Activated T-cell treated with anti-CD3 and anti-CD28 coated beads for 4 hours (primary cell): ENCODE measurements around the gene ACER2.

Experiments
- DNase-seq: peaks from one replicate; pipeline ENCODE4 v3.0.0-alpha.2; 2020

The ACER2 gene

DNA sequence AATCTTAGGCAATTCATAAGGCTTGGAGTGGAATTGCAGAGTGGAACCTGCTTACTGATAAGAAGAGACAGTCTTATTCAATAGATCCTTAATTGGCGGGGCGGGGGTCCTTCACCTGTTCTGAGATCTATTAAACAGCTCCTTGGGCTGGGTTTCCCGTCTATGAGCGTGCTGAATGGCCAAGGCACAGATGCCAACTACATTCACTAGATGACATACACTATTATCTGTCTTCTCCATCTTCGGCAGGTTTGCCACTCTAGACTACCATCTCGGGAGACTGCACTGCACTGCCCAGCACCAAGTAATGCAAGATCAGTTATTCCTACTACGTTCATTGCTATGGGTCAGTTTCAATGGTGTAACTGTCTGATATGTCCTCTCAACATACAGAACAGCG is 81.5 kb downstream of the ACER2 start:
- no peak for DNase-seq

DNA sequence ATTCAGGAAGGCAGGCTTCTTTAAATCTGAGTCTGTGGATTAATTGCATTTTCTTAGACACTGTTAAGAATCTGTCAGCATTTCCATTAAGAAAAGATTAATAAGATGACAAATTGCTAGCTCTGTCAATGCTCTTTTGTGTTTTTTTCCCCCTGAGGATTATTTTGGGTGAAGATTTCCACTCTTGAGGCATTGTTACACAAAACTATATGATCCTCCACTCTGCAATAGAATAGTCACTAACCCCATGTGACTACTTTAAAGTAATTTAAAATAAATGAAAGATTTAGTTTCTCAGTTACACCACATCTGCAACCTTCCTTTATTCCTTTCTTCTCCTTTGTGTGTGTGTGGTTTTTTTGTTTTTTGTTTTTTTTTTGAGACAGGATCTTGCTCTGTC is 82.0 kb downstream of the ACER2 start:
- DNase-seq, result no peak

- DNase-seq, result no peak
Observed at GRCh38 chr9:19492775-19493173, 84.0 kb downstream of the ACER2 start.

DNA sequence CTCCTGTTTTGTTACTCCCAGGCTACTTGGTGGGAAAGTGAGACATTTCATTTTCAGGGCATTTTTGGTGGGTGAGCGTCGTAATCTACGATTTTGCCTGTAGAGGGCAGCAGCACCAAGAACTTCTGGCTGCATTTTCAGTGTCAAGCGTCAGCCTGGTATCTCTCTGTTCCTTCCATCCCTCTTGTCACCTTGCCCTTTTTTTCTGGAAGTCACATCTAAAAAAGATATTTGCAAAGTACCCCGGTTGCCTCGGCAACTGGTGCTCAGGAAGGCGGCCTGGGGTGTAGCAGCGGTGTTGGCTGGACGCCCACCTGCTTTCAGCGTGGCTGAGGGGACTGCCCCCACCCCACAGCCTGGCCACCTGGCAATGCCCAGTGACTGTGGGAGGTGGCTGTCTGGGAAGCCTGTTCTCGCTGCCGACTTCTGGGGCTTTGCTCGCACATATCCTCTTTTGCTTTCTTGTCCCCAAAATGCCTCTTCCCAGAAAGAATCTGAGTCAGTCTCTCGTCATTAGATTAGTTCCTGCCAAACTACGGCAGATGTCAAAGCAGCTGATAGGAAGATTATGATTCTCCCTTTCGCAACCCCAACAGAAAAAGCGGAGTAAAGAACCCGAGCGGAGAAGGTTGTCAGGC is 84.5 kb downstream of the ACER2 start:
- DNase-seq, result peak; percentile 11

DNA sequence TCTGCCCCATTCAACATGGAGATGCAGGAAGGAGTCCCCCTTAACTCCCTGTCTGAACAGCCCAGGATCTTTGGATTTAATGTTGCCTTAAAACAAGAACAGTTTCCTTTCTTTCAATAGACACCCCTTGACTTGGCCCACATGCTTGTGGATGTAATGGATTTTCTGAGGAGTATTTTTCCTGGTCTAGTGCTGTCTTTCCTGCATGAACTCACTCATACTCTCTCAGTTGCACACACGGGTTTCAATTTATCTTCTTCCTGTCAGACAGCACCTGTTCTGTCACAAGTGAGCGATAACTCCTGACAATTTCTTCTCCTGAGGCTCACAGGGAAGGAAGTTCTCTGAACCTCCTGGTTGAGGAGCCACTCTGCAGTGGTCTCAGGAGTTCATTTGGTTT is 85.1 kb downstream of the ACER2 start:
- DNase-seq, result no peak

DNA sequence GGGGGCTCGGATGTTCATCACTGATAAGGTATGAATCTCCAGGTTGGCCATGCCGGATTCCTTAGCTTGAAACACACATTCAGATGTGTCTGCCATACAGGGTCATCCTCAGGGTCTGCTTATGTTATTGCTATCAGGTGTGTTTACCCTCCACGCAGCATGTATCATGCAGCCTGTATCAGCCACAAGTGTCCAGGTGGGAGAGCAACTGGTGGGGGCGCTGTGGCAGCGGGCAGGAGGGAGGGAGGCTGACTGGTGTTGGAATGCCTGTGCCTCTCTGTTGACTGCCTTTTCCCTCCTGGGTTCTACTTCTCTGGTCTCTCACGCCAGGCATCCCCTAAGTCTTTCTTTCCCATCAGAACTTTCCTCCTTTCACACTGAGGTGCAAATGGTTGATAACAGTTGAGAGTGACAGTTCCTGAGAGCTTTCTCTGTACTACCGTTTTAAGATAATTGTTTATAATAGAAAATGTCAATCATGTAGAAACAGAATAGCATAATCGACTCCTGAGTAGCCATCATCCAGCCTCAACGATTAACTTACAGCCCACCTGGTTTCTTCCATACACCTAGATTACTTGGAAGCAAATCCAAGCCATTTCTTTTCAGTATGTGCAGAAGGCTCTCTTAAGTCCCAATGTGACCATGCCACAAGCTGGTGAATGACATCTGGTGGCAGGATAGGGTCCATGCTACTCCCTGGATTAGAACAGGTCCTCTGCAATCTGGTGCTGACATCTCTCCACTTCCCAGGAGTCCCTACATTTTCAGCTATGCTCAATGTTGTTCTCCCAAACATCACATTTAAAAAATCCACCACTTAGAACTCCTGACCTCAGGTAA is 86.6 kb downstream of the ACER2 start:
- DNase-seq, result no peak

GRCh38 chr9:19496321-19497050 is 87.7 kb downstream of the ACER2 start:
- no peak for DNase-seq

- DNase-seq, result no peak
Observed at GRCh38 chr9:19497276-19497675, 88.5 kb downstream of the ACER2 start.

- DNase-seq, result no peak
Observed at GRCh38 chr9:19498015-19498414, 89.2 kb downstream of the ACER2 start.
